ENCODE results near the gene USP9Y. TPM values are rescaled to one million over a fixed set of nuclear protein-coding genes. Genes with fewer than 3 reads are reported as not detected.

Gene USP9Y
- total and polyA plus RNA-seq, 10 donors, result 0.17 to 33.5 (median 24.5) TPM; not detected in 5

- Histone ChIP-seq H3K27ac (no peak overlapping the region), H3K36me3 (peaks cover 0 to 49% (median 0%) of the 10 kb centered on the region in 6 donors), H3K4me3 (no peak overlapping the region), H3K4me1 (no peaks in the 10 kb centered on the region), H3K9me3 (no peaks in the 10 kb centered on the region), H3K27me3 (replicated peaks in 1 of 7) (no peaks in the 10 kb centered on the region)
- 93 to 98% (median 95%) methylated on average over 2 of the region's 2 CpGs; no CpG with 5 or more reads in 2 of the 5 donors for WGBS, 5 donors
- intact Hi-C loops (cut with DNase I; ENCODE audit: low total_unique reads), result no loop called here
- TF ChIP-seq CTCF (IDR thresholded peaks at IDR 0.05 in 8 of 11, conservative IDR thresholded peaks at IDR 0.05 in 3 of 11) (no peak), POLR2A (IDR thresholded peaks at IDR 0.05) (no peak), POLR2AphosphoS5 (IDR thresholded peaks at IDR 0.05) (no peak)
- no peak for DNase-seq
These were observed 43.1 kb downstream of the USP9Y start for GRCh38 chrY:12744091-12744490.

GRCh38 chrY:12749293-12749692, 48.3 kb downstream of the USP9Y start:
- WGBS, 5 donors, result 90 to 100% (median 100%) methylated on average over 1 of the region's 1 CpG; no CpG with 5 or more reads in 2 of the 5 donors
- no peak overlapping the region for H3K4me3 ChIP-seq
- intact Hi-C loops (cut with DNase I; ENCODE audit: low total_unique reads), result no loop called here

GRCh38 chrY:12752856-12753255, 51.8 kb downstream of the USP9Y start:
- H3K4me1 ChIP-seq, result no peaks in the 10 kb centered on the region
- no peaks in the 10 kb centered on the region for H3K27me3 ChIP-seq (replicated peaks in 1 of 7)
- H3K27ac ChIP-seq, result no peak overlapping the region
- 93 to 95% (median 93%) methylated on average over 6 of the region's 6 CpGs; no CpG with 5 or more reads in 2 of the 5 donors for WGBS, 5 donors
- no peak for DNase-seq
- TF ChIP-seq POLR2AphosphoS5 (IDR thresholded peaks at IDR 0.05), result no peak
- no peak for TF ChIP-seq CTCF (IDR thresholded peaks at IDR 0.05 in 8 of 11, conservative IDR thresholded peaks at IDR 0.05 in 3 of 11)
- TF ChIP-seq POLR2A (IDR thresholded peaks at IDR 0.05), result no peak
- intact Hi-C loops (cut with DNase I; ENCODE audit: low total_unique reads), result no loop called here
- H3K9me3 ChIP-seq, result no peaks in the 10 kb centered on the region
- H3K36me3 ChIP-seq, result peaks cover 0 to 9% (median 0%) of the 10 kb centered on the region in 6 donors
- H3K4me3 ChIP-seq, result no peak overlapping the region

More at GRCh38 chrY:12749293-12749692, 48.3 kb downstream of the USP9Y start:
- TF ChIP-seq CTCF (IDR thresholded peaks at IDR 0.05 in 8 of 11, conservative IDR thresholded peaks at IDR 0.05 in 3 of 11) (no peak), POLR2AphosphoS5 (IDR thresholded peaks at IDR 0.05) (no peak), POLR2A (IDR thresholded peaks at IDR 0.05) (no peak)
- Histone ChIP-seq H3K36me3 (peaks cover 0 to 5% (median 0%) of the 10 kb centered on the region in 6 donors), H3K4me1 (no peaks in the 10 kb centered on the region), H3K27me3 (replicated peaks in 1 of 7) (no peaks in the 10 kb centered on the region), H3K9me3 (no peaks in the 10 kb centered on the region), H3K27ac (no peak overlapping the region)
- no peak for DNase-seq

GRCh38 chrY:12756021-12756420, 55.0 kb downstream of the USP9Y start:
- TF ChIP-seq POLR2AphosphoS5 (IDR thresholded peaks at IDR 0.05) (no peak), POLR2A (IDR thresholded peaks at IDR 0.05) (no peak), CTCF (IDR thresholded peaks at IDR 0.05 in 8 of 11, conservative IDR thresholded peaks at IDR 0.05 in 3 of 11) (no peak)
- H3K4me1 ChIP-seq, result no peaks in the 10 kb centered on the region
- intact Hi-C loops (cut with DNase I; ENCODE audit: low total_unique reads), result no loop called here
- WGBS, 5 donors, result 80 to 90% (median 84%) methylated on average over 1 of the region's 1 CpG; no CpG with 5 or more reads in 2 of the 5 donors
- H3K27ac ChIP-seq, result no peak overlapping the region
- H3K27me3 ChIP-seq (replicated peaks in 1 of 7), result no peaks in the 10 kb centered on the region
- H3K4me3 ChIP-seq, result no peak overlapping the region
- H3K36me3 ChIP-seq, result peaks cover 0 to 41% (median 0%) of the 10 kb centered on the region in 6 donors
- no peaks in the 10 kb centered on the region for H3K9me3 ChIP-seq
- DNase-seq, result no peak

All from spleen (tissue), 11 donors.